Inferior parietal cortex (tissue), 1 donor: ENCODE measurements around the gene INSYN1.
"Not testable (repeated sequence)": the region's sequence is repeated elsewhere in the genome, so short reads cannot be mapped to it uniquely, and the experiment has no call there.

ENCODE experiments used
- DNase-seq: peaks from one replicate; pipeline ENCODE4 v3.0.0-alpha.2; 2016; ENCODE audit errors: extremely low spot score

Gene INSYN1

DNA sequence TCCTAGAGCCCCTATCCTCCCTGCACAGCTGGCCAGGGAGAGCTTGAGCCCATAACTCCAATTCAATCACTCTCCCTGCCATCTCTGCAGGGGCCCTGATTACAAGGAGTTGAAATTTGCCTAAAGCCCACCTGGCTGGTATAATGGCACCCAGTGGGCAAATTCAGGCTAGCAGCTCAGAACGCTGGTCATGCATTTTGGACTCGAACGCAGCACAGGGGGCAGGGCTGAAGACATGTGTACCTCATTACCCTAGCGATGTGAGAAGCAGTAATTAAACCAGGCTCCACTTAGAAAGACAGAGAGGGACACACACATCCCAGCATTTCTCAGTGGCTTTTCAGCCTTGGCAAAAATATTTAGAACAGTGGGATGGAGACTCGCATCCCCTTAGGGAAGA, 3.2 kb downstream of the INSYN1 start:
- no peak for DNase-seq

DNA sequence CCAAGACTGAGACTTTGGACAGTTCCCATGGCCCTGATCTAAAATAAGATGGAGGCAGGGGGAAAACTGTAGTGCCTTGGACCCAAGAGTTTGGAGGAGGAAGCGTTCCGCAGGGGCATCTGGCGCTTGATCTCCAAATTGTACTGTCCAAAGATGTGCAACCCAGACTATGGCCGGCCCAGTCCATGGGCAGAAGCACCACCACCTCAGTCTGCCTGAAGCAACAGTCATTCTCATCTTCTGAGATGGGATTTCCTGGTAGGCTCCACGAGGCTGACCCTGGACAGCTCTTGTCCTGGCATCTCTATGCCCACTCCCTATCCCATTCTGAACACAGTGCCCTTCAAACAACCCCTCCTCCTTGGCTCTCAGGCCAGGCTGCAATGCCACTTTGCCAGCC, 3.6 kb downstream of the INSYN1 start:
- DNase-seq: no peak

DNA sequence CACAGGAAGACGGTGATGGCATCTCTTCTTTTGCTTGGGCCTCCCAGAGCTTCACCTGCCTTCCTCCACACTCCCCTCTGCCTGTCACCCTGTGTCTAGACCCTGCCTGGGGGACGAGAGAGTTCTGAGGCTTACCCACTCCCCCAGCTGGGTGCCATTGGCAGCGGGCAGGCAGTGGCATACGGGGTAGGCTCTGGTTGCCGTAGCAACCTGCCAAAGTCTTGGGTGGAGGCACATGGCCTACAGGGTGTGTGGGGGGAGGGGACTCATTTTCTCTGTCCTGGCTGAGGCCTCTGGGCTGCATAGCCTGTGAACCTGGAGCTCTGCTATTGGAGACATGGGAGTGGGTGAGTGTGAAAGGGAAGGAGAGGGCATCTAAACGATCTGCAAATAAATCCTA, 4.4 kb downstream of the INSYN1 start:
- DNase-seq: no peak

DNA sequence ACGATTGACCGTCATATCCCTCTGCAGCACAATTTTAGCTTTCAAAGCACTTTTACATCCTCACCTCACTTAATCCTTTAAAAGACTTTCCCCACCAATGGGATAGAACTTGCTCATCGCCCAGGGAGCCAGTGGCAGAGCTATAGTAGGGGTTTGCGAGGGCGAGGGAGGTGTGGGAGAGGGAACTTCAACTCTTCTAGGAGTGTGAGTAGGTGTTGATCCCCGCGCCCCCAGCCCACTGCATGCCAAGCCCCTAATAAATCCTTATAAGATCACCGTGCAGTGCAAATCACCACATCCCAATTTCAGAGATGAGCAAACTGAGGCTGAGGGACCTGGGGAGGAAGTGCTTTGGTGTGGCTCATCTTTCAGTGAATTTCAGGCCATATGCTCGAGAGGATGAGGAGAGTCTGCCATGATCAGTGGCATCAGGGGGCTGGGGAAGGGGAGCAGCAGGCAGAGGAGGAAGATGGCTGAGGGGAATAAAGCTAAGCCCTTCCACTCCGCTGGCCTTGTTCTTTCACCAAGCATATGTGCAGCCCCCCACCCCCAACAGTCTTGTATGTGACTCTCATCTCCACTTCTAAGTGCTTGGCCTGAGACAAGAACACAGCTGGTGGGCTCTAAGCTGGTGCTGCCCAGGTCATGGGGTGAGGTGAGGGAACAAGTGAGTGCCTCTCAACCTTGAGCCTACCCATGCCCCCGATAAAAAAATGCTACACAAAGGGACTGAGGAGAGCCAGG, 5.1 kb downstream of the INSYN1 start:
- DNase-seq: no peak

DNA sequence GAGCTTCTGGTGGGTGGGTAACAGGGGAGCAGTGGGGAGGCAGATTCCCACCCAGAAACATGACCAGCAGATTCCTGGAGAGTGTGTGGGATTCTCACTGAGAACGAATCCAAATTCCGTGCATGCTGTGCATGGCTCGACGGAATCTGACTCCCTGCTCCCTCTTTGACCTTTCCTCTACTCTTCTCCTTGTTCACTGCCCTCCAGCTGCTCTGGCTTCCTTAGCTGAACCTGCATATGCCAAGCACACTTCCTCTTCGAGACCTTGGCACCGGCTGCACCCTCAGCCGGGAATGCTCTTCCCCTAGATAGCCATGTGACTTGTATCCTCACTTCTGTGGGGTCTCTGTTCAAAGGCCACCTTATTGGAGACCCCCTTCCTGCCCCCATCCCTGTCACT, 6.3 kb downstream of the INSYN1 start:
- DNase-seq: no peak

DNA sequence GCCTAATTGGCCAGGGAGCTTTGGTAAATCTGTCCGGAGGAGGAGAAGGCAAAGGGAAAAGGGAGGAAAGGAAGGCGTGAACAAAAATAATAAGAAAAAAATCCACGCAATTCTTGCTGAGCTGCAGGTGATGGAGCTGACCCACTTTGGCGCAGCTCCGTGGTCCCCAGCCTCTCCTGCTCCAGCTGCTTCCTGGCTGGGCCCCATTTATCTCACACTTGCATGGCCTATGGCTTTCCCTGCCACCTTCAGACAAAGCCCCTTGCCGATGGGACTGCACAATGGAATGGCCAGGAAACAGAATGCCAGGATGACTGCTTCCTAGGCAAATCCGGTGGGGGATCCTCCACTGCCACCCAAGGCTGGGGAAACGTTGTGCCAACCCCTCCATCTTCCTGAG, 6.9 kb downstream of the INSYN1 start:
- DNase-seq: no peak

DNA sequence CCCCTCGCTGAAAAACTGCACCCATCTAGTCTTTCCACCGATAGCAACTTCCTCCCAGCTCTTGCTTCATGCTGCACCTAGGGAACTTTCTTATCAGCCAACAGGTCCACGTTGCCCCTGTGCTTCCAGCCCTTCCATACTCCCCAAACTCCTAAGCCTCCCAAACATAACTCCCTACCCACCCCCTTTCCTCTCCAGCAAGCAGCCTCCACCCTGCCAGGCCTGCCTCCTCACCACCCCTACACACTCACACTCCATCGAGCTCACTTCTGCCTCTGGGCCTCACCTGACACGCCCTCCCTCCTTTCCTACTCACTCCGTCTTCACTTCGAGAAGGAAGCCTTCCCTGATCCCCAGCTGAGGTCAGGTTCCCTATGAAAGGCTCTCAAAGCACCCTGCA, 8.1 kb downstream of the INSYN1 start:
- DNase-seq: no peak

DNA sequence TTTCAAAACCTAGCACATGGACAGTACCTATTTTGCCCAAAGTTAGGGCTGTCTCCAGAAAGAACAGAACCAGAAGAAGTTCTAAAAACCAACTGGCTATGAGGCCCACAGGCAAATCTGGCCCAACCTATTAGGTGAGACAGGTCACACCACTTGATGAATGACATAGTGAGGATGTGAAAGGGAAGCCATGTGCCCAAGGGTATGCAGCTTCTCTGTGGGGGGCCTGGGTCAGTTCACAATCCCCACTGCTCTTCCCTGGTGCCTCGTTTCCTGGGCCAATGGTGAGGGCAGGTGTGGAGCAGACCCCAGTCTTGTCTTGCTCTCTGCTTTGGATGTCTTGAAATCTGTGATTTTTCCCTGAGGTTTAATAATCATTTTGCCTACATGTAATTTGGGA, 8.9 kb downstream of the INSYN1 start:
- DNase-seq: no peak

DNA sequence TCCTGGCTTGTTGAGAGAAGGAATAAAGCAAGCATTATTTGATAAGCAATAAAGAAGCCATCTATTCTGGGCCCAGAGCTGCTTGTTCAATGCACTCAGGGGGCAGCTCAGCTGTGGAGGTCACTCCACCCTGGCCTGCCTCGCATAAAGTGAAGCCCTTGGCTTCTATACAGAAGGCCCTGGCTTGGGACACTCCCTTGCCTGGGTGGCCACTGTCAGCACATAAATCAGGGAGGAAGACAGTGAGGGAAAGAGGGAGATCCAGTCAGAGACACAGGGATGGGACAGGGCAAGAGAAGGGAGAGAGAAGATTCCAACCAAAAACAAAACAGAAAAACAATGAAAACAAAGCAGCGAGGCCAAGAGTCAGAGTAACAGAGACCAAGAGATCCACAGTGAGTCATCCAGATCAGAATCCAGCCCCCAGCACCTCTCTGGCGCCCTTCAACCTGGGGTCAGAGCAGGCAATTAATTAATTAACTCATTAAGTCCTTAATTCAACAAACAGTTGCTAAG, 11.8 kb downstream of the INSYN1 start:
- DNase-seq: no peak

DNA sequence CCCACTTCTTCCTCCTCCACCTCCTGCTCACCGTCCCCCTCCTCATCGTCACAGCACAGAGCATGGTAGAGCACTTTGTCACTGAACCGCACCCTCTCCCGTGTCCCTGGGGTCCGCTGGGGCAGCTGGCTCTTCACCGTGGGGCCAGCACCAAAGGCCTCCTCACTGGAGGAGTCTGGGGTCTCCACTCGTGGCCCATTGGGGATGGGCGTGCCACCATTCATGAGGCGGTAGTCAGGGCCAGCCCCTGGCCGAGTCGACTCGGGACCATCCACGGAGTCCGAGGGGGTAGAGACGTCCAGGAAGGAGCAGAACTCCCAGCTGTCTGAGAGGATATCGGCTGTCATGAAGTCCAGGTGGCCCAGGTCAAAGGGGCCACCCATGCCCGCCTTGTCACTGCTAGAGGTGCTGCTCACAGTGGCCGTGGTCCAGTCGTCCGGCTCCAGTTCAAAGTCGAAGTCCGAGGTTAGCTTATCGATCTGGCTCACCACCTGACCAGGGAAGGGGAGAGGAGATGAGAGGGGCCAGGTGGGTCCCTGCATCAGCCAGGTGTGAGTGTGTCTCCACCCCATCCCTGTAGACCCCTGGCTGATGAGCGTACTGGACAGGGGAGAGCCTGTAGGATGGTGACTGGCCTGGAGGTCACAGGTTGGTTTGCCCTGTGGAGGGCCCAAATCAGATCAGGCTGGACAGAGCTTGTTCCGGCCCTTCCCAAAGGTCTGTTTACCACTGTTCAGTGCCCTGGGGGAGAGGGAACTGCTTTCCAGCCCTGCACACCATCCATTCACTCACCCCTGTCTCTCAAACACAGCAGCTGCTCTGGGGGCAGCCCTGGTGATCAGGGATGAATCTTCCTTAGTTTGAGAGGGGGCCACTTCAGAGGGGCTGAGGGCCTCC, 12.8 kb downstream of the INSYN1 start:
- DNase-seq: no peak

DNA sequence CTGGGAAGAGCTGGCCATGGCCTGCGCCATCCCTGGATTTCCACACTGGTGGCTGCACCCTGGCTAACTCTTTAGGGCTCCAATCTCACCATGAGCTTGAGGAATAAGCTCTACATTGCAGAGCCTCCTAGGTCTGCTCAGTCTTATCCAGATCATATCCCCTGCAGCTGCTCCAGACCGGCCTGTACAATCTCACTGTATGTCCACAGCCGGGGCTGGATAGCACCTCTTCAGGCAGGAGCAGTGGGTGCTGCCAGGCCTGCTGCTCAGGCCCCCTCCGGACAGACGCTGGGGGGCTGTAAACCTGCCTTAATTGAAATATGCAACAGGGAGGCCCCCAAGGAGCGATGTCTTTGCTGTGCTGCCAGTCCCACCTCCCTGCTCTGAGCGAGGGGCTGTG, 15.6 kb downstream of the INSYN1 start:
- no peak for DNase-seq

DNA sequence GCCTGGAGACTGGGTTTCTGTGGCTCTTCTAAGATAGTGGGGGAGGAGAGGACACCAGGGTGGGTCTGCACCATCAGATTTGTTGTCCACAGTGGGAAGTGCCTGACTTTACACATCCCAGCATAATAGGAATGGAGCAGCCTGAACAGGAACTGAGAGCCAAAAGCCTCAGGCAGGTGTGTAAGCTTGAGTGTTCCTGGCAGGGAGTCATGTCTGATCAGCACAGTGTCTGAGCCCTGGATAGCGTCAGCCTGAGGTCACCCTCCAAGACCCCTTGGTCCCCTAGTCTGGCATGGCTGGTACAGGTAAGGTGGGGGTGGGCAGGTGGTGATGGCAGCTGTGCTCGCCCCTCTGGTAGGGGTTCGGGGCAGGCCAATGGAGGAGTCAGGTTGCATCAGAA, 20.2 kb downstream of the INSYN1 start:
- DNase-seq: no peak

DNA sequence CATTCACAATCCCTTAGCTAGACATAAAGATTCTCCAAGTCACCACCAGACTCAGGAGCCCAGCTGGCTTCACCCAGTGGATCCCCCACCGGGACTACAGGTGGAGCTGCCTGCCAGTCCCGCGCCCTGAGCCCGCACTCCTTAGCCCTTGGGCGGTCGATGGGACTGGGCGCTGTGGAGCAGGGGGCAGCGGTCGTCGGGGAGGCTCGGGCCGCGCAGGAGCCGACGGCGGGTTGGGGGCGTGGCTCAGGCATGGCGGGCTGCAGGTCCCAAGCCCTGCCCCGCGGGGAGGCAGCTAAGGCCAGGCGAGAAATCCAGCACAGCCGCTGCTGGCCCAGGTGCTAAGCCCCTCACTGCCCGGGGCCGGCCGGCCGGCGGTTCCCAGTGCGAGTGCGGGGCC, 21.1 kb downstream of the INSYN1 start:
- not testable (repeated sequence) for DNase-seq

DNA sequence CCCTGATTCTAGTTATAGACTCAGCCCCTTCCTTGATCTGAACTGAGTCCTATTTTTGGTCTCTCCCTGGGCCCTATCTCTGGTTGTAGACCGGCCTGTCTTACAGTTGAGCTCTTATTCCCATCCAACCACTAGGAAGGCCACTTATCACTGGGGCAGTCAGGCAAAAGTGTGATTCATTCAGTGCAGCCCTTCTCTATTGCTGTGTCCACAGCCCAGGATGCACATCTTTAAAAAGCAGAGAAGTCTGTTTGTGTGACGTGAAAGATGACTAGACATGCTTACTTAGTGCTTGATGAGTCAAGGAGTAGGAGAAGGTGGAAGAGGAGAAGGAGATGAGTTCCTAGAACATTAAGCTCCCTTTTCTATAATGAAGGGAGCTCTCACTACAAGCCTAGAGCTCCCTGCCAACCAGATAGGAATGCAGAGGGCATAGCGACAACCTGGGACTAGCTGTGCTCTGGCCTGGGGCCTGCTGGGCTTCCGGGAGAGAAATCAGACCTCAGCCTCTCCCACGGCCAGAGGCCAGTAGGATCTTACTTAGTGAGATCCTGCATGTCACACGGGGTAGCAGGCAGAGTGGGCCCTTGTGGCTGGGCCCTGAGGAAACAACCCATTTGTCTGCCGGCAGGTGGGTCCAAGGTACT, 25.7 kb downstream of the INSYN1 start:
- DNase-seq: no peak

DNA sequence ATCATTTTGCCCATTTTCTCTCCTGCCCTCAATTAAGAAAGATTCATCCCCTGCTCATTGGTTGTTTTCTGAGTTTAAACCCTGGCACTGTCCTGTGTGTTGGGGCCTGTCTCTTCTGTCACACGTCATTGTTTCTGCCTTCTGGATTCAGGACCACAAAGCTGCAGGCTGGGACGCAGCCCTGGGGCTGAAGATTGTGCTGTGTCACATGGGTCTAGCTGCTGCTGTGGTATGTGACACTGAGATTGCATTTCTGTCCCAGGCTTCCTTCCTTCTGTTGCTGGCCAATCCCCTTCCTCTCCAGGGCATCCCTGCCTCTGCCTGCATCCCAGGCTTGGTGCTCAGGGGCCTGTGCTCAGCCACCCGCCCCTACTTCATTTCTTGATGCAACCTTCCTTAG, 28.9 kb downstream of the INSYN1 start:
- DNase-seq: no peak

DNA sequence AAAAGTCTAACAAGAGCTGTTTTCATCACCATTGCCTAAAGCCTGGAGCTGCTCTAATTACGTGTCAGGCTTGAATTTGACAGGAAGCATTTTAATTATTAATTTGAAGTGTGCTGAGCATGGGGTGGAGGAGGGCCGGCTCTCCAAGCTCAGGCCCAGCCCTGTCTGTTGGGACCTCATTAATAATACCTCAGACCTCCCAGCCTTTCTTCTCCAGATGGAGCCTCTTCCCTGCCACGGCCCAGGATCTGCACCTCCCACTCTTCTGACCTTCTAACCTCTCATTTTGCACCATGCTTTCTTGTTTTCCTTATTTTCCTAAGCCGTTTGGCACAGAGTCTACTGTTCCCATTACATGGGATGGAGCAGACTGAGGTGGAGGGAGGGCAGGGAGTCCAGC, 30.0 kb downstream of the INSYN1 start:
- no peak for DNase-seq

DNA sequence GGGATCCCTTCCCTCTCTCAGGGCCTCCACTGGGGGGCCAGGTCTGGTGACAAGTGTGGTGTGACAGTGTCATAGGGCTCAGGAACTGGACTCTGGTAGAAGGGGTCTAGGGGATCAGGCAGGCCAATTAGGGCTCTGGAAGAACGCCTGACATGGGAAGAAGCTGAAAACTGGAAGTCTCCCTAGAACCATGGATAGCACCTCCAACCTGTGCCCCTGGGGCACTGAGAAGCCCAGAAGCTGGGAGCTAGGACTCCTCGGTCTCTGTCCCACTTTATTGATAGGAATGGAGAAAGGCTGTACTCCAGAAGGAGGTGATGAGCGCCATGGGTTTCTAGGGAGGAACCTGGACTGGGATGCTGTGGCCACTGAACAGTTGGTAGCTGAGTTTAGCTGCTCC, 30.7 kb downstream of the INSYN1 start:
- DNase-seq: no peak

DNA sequence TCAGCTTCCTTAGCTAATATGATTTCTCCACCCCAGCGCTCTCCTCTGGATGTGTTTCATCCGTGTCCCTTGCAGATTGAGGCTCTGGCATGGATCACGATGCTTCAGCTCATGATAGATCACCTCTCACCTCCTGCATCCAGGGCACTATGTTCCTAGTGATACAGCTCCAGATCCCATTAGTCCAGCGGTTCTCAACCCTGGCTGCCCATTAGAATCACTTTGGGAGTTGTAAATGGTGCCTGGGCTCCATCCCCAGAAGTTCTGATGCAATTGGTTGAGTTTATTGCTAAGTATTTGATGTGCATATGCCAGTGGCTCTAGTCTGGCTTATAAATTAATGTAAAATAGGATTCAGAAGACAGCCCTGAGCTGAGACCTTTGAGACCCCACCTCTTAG, 34.5 kb downstream of the INSYN1 start:
- DNase-seq: no peak

DNA sequence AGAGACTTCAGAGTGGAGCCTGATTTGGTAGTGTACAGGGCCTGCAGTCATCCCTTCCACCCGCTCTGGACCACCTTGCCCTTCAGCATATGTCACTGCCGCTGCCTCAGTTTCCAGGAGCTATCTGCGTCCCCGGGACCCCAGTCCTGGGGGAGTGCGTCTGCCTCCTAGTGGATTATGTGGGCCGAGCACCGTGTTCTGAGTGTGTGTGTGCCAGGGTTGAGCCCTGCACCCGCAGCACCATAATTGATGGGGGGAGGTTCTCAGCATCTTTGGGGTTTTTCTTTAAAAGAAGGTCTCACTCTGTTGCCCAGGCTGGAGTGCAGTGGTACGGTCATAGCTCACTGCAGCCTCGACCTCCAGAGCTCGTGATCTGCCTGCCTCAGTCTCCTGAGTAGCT, 35.3 kb downstream of the INSYN1 start:
- DNase-seq: no peak

DNA sequence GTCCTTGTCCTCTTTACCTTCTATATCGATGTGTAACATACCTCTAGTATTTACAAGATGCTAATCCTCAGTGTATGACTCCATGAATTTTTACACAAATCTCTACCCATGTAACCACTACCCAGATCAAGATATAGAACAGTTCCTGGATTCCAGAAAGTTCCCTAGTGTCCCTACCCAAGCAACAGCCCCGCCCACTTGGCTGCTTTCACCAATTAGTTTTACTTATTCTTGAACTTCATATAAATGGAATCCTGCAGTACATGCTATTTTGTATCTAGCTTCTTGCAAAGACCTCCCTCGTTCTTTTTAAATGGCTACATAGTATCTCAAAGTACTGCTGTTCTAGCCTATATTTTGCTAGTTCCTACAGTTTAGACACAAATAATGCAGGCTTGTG, 35.9 kb downstream of the INSYN1 start:
- no peak for DNase-seq

DNA sequence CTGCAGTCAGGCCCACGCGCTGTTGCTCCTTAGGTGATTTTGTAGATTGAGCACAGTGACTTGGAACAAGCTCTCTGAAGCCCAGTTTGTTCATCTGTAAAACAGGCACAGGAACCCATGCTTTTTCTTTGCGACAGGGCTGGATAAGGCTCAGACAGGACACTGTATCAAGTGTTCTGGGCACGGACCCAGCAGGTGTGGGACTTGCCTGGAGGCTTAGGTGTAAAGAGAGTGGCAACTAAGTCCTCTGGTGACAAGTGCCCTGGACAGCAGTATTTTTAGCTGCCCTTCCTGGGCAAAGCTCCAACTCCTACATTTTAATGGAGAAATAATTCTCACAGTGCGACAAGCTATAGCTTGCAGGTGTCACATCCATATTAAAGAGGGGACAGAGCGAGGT, 36.7 kb downstream of the INSYN1 start:
- no peak for DNase-seq

DNA sequence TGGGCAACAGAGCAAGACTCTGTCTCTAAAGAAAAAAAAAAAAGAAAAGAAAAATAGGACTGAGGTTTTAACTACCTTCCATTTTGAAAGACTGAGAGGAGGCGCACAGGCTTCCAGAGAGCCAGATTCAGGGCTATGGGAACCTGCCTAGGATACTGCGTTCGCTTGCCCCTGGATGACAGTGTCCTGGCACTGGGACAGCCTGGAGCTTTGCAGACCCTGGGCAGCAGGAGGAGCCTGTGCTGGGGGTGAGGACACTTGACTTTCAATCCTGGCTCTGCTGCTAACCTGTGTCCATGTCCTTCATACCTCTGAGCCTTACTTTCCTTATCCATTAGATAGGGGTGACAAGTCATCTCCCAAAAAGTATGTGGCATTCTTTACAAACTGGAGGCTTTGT, 37.7 kb downstream of the INSYN1 start:
- DNase-seq: no peak
